Measurements from ENCODE around the gene GIMAP4.

GIMAP4 gene

DNA sequence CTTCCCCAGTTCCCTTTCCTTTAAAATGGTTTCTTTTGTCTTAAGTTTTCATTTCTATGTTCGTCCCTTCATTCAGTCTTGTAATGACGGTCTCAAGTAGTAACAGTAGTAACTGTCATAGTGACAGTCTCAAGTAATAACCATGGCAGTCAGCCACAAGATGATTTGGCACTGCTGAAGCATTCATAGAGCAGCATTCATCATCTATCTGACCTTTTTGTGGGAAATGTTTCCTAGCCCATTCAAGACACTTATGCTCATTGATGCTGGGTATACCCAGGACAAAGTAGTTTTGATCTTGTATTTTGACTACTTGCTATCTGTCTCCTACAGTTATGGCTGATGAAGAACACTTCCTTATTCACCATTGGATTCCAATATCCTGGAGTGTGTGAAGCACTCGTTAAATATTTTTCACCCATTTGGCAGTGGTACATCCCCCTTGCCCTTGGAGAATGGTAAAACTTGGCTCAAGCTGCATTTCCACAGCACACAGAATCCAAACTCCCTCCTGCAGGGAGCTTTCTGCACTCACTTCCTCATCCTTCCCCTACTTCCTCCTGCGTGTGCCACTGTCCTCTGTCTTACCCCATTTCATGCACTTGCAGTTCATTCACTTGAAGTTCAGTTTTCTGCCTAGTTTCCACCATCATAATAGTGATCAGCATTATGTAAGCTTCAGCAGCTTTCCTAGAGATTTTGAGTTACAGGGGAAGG, 19.0 kb downstream of the GIMAP4 start:
- Histone ChIP-seq H3K4me1 (ENCODE audit: control insufficient read depth, insufficient read depth, low read length) (no peaks in the 10 kb centered on the region), H3K9me3 (ENCODE audit: control insufficient read depth, insufficient read depth, low read depth, low read length) (no peaks in the 10 kb centered on the region), H3K36me3 (ENCODE audit: control insufficient read depth in 2 of 2, insufficient read depth in 1 of 2, low read length in 2 of 2) (no peaks in the 10 kb centered on the region), H3K27ac (ENCODE audit: extremely low read depth, low read depth, low read length) (no peak overlapping the region), H3K4me3 (ENCODE audit: low read depth, low read length) (no peak overlapping the region)
- CTCF ChIA-PET: interaction anchor here (0.6 kb wide), 1 partner anchor 32 kb away, joined by 4 read pairs; no protein-coding TSS in a partner anchor
- TF ChIP-seq ZNF555 (tag by site-specific recombination; conservative IDR thresholded peaks at IDR 0.05): no peak
- no peak for TF ChIP-seq ZNF843 (tag by site-specific recombination; IDR thresholded peaks at IDR 0.05)
- TF ChIP-seq GLIS2 (tag by site-specific recombination; IDR thresholded peaks at IDR 0.05): no peak
- no peak for TF ChIP-seq ZNF114 (tag by site-specific recombination; IDR thresholded peaks at IDR 0.05)
- TF ChIP-seq KLF1 (tag by site-specific recombination; IDR thresholded peaks at IDR 0.05): no peak
- POLR2A ChIA-PET: no interaction called here

DNA sequence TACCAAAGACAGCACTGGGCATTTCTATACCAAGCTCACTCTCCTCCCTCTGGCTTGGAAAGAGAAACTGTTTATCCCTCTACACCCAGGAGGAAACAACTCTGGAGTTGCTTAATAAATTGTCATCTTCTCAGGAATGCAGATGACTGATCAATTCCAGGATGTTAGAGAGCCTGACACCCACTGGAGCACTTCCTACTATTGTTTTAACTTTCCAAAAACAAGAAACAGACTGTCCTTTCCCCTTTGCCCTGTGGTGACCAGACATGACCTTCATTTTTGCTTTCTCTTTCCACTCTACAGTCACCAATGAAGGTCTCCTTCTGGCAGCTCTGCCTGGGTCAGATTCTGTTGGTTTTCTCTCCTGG, 19.6 kb downstream of the GIMAP4 start:
- H3K4me3 ChIP-seq (ENCODE audit: low read depth, low read length): no peak overlapping the region
- TF ChIP-seq ZNF645 (tag by site-specific recombination; IDR thresholded peaks at IDR 0.05) (no peak), ZBTB8A (tag by site-specific recombination; IDR thresholded peaks at IDR 0.05) (no peak), ZBTB11 (tag by site-specific recombination; conservative IDR thresholded peaks at IDR 0.05; ENCODE audit: low read depth) (no peak), ZNF416 (tag by site-specific recombination; IDR thresholded peaks at IDR 0.05) (no peak), ZNF341 (tag by site-specific recombination; IDR thresholded peaks at IDR 0.05; ENCODE audit: low read depth) (no peak), ZNF223 (tag by site-specific recombination; IDR thresholded peaks at IDR 0.05) (no peak), TRIM28 (IDR thresholded peaks at IDR 0.05; ENCODE audit: borderline replicate concordance, low read length) (no peak), KLF9 (tag by site-specific recombination; IDR thresholded peaks at IDR 0.05; ENCODE audit: low read depth) (no peak), ZNF423 (tag by site-specific recombination; IDR thresholded peaks at IDR 0.05) (no peak), BCL11B (tag by site-specific recombination; IDR thresholded peaks at IDR 0.05; ENCODE audit: low read depth) (no peak), ZNF404 (tag by site-specific recombination; IDR thresholded peaks at IDR 0.05) (no peak), GLI2 (tag by site-specific recombination; IDR thresholded peaks at IDR 0.05; ENCODE audit: borderline replicate concordance, low read depth) (no peak), ZNF544 (tag by site-specific recombination; IDR thresholded peaks at IDR 0.05) (no peak)
- TF ChIP-seq, protein P1, sequence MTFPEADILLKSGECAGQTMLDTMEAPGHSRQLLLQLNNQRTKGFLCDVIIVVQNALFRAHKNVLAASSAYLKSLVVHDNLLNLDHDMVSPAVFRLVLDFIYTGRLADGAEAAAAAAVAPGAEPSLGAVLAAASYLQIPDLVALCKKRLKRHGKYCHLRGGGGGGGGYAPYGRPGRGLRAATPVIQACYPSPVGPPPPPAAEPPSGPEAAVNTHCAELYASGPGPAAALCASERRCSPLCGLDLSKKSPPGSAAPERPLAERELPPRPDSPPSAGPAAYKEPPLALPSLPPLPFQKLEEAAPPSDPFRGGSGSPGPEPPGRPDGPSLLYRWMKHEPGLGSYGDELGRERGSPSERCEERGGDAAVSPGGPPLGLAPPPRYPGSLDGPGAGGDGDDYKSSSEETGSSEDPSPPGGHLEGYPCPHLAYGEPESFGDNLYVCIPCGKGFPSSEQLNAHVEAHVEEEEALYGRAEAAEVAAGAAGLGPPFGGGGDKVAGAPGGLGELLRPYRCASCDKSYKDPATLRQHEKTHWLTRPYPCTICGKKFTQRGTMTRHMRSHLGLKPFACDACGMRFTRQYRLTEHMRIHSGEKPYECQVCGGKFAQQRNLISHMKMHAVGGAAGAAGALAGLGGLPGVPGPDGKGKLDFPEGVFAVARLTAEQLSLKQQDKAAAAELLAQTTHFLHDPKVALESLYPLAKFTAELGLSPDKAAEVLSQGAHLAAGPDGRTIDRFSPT (tag by site-specific recombination; IDR thresholded peaks at IDR 0.05): no peak
- H3K27ac ChIP-seq (ENCODE audit: extremely low read depth, low read depth, low read length): no peak overlapping the region
- POLR2A ChIA-PET: no interaction called here
- H3K9me3 ChIP-seq (ENCODE audit: control insufficient read depth, insufficient read depth, low read depth, low read length): no peaks in the 10 kb centered on the region
- CTCF ChIA-PET: no interaction called here
- H3K4me1 ChIP-seq (ENCODE audit: control insufficient read depth, insufficient read depth, low read length): no peaks in the 10 kb centered on the region
- H3K36me3 ChIP-seq (ENCODE audit: control insufficient read depth in 2 of 2, insufficient read depth in 1 of 2, low read length in 2 of 2): no peaks in the 10 kb centered on the region
